PC-3 (cell line): ENCODE measurements around the gene MMD. TPM values are rescaled to one million over a fixed set of nuclear protein-coding genes. Genes with fewer than 3 reads are reported as not detected.
A peak's percentile ranks its signal among the peaks of the same experiment; 100 is the strongest.

Experiments used
- ATAC-seq: fragments of 200-7000 bp; cut with Tn5 transposase; 2 replicates; pipeline ENCODE4 v1.9.1; 2020; ENCODE audit warnings: mild to moderate bottlenecking, moderate library complexity
- BruUV-seq: library from RNA; stranded (reverse); fragments of 400-500 nt; replicated peaks from 2 replicates; lab custom pipeline; 2021; lab: Mats Ljungman, UMichigan
- CTCF ChIA-PET: fragments of 300-600 bp; sonication (Branson Sonifier 250); formaldehyde crosslinking; loops from one replicate; lab custom pipeline; 2022; ENCODE audit warnings: antibody characterized with exemption; lab: Charles Lee
- POLR2A ChIA-PET: fragments of 300-600 bp; sonication (Branson Sonifier 250); formaldehyde crosslinking; loops from one replicate; lab custom pipeline; 2022; ENCODE audit warnings: antibody characterized with exemption; ENCODE audit not compliant: unreplicated experiment; lab: Charles Lee
- DNase-seq: peaks from one replicate; pipeline ENCODE4 v3.0.0-alpha.2; 2015
- H2AFZ ChIP-seq: fragments of 300-600 bp; sonication (generic); 2 replicates; pipeline ENCODE4 v1.6.0; 2016; ENCODE audit warnings: antibody characterized with exemption, low read length
- H3F3A ChIP-seq: fragments of 300-600 bp; sonication (generic); one replicate; pipeline ENCODE4 v1.6.0; 2017; ENCODE audit warnings: antibody characterized with exemption, low read length, control low read depth, mild to moderate bottlenecking; ENCODE audit not compliant: unreplicated experiment
- H3K27ac ChIP-seq: fragments of 300-600 bp; sonication (generic); 2 replicates; pipeline ENCODE4 v1.5.1; 2016; ENCODE audit warnings: mild to moderate bottlenecking, low read length
- H3K27me3 ChIP-seq: fragments of 300-600 bp; sonication (generic); 2 replicates; pipeline ENCODE4 v1.6.1; 2016; ENCODE audit warnings: low read length, mixed read lengths
- H3K36me3 ChIP-seq: fragments of 300-600 bp; sonication (generic); 2 replicates; pipeline ENCODE4 v1.6.1; 2016; ENCODE audit warnings: low read depth, mixed run types, low read length, mixed read lengths
- H3K4me1 ChIP-seq: fragments of 300-600 bp; sonication (generic); 2 replicates; pipeline ENCODE4 v1.5.1; 2016; ENCODE audit warnings: low read length; ENCODE audit not compliant: insufficient read depth
- H3K4me2 ChIP-seq: fragments of 300-600 bp; sonication (generic); 2 replicates; pipeline ENCODE4 v1.6.0; 2016; ENCODE audit warnings: low read length
- H3K4me3 ChIP-seq: fragments of 300-600 bp; sonication (generic); 2 replicates; pipeline ENCODE4 v1.5.1; 2016; ENCODE audit warnings: mild to moderate bottlenecking, low read length, mixed read lengths
- H3K79me2 ChIP-seq: fragments of 300-600 bp; sonication (generic); 2 replicates; pipeline ENCODE4 v1.6.1; 2017; ENCODE audit warnings: low read length, mixed read lengths
- H3K9ac ChIP-seq: fragments of 300-600 bp; sonication (generic); 2 replicates; pipeline ENCODE4 v1.6.0; 2016; ENCODE audit warnings: mild to moderate bottlenecking, low read length
- H3K9me2 ChIP-seq: fragments of 300-600 bp; sonication (generic); replicated peaks from 2 replicates; pipeline ENCODE4 v1.6.1; 2016; ENCODE audit warnings: mixed run types, low read length, mixed read lengths
- H3K9me3 ChIP-seq: fragments of 300-600 bp; sonication (generic); 2 replicates; pipeline ENCODE4 v1.6.1; 2016; ENCODE audit warnings: low read length, mixed read lengths
- H4K20me1 ChIP-seq: fragments of 300-600 bp; sonication (generic); 2 replicates; pipeline ENCODE4 v1.6.1; 2016; ENCODE audit warnings: low read length, mixed read lengths
- EZH2 ChIP-seq: fragments of 300-600 bp; sonication (generic); IDR thresholded peaks from one replicate; pipeline ENCODE4 v1.6.1; 2017; ENCODE audit warnings: antibody characterized with exemption, mild to moderate bottlenecking, low read length; ENCODE audit not compliant: unreplicated experiment
- EZH2phosphoT487 ChIP-seq: fragments of 300-600 bp; sonication (generic); IDR thresholded peaks from 2 replicates; pipeline ENCODE4 v1.6.1; 2018; ENCODE audit warnings: mild to moderate bottlenecking, antibody characterized with exemption, low read length, borderline replicate concordance
- intact Hi-C: fragments of 100-400 bp; cut with micrococcal nuclease; formaldehyde crosslinking; loops from 2 replicates; pipeline ENCODE4 v1.9.0; 2023
- total RNA-seq: library from RNA; depleted of rRNA; stranded (reverse); fragments of >200 nt; gene quantifications from 2 replicates; pipeline ENCODE4 v1.2.3, GENCODE V29; 2014
- TF ChIP-seq, protein P1 (sequence below): fragments of 300-600 bp; sonication (generic); conservative IDR thresholded peaks from 2 replicates; pipeline ENCODE4 v1.5.1; 2017; ENCODE audit warnings: antibody characterized with exemption, low read depth, mild to moderate bottlenecking, low read length

The MMD gene
- total RNA-seq, 1 experiment from 2014 or later, result 24.1 TPM

DNA sequence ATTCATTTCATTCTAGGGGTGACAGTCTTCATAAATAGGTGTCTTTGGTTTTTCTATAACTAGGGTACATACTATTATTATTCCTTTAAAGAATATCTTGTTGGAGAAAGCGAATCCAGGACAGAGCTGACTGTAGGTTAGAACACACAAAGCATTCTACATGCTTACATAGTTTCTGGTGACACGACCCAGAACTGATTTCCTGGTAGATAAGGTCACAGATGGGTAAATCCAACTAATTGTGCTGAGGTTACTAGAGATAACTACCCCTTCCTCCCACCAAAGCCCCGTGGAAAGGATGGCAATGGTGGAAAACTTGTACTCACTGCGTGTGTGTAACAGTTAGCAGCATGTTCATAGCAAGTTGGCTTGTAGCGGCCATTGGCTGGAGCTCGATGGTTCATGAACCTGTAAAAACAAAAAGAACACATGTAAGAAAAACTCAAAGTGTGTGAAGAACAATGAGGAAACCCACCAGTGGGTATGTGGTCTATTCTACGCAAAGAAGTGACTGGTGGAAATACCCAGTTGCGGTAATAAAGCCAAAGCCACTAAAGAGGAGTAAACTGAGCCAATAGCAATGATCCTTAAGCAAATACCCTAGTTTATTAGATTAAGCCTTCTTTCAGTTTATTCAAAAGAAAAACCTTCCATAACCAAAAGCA is 7.7 kb downstream of the MMD start:
- Histone ChIP-seq H3K9me2 (no peaks in the 10 kb centered on the region), H3K9me3 (no peaks in the 10 kb centered on the region), H3F3A (no peaks in the 10 kb centered on the region), H4K20me1 (no peaks in the 10 kb centered on the region), H3K4me2 (no peak overlapping the region), H3K27me3 (no peaks in the 10 kb centered on the region), H3K4me3 (no peak overlapping the region), H2AFZ (no peak overlapping the region), H3K36me3 (peaks cover 26% of the 10 kb centered on the region), H3K9ac (no peak overlapping the region), H3K79me2 (no peaks in the 10 kb centered on the region), H3K27ac (no peak overlapping the region), H3K4me1 (peaks cover 24% of the 10 kb centered on the region)
- no TSS peak for BruUV-seq
- ATAC-seq (no peak), DNase-seq (no peak)
- intact Hi-C loops, result loop anchor here (5.0 kb wide), 1 partner anchor 57 kb away; no protein-coding TSS in a partner anchor
- ChIA-PET POLR2A (no interaction called here), CTCF (no interaction called here)
- no peak for TF ChIP-seq EZH2phosphoT487
- TF ChIP-seq, protein P1, sequence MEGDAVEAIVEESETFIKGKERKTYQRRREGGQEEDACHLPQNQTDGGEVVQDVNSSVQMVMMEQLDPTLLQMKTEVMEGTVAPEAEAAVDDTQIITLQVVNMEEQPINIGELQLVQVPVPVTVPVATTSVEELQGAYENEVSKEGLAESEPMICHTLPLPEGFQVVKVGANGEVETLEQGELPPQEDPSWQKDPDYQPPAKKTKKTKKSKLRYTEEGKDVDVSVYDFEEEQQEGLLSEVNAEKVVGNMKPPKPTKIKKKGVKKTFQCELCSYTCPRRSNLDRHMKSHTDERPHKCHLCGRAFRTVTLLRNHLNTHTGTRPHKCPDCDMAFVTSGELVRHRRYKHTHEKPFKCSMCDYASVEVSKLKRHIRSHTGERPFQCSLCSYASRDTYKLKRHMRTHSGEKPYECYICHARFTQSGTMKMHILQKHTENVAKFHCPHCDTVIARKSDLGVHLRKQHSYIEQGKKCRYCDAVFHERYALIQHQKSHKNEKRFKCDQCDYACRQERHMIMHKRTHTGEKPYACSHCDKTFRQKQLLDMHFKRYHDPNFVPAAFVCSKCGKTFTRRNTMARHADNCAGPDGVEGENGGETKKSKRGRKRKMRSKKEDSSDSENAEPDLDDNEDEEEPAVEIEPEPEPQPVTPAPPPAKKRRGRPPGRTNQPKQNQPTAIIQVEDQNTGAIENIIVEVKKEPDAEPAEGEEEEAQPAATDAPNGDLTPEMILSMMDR, result no peak
- no peak for TF ChIP-seq EZH2

DNA sequence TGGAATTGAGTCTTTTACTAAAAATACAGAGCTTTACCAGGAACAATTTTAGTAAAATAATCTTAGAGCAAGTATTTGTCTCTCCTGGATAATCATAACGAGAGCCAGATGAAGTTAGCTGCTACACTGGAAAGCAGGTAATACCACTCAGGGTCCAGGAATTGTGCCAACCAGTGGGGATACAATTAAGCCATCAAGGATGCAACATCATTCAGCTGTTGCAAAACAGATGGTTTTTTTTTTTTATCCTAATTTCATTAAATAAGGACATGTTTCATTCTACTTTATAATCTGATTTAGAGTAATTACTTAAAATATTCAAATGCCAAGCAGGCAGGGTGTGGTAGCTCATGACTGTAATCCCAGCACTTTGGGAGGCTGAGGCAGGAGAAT is 10.2 kb downstream of the MMD start:
- Histone ChIP-seq H3K4me1 (peaks cover 24% of the 10 kb centered on the region), H3K27ac (peak overlapping the region; percentile 29), H2AFZ (no peak overlapping the region), H3K9me2 (no peaks in the 10 kb centered on the region), H3K79me2 (no peaks in the 10 kb centered on the region), H3K36me3 (peaks cover 29% of the 10 kb centered on the region), H3K27me3 (no peaks in the 10 kb centered on the region), H3F3A (no peaks in the 10 kb centered on the region), H3K9me3 (no peaks in the 10 kb centered on the region), H3K9ac (no peak overlapping the region), H4K20me1 (no peaks in the 10 kb centered on the region), H3K4me2 (0 out of 2 replicates have a peak overlapping the region, but pooled peaks have one; percentile 14), H3K4me3 (no peak overlapping the region)
- TF ChIP-seq, protein P1, result no peak
- TF ChIP-seq EZH2phosphoT487 (no peak), EZH2 (no peak)
- intact Hi-C loops, result loop anchor here (2.0 to 5.0 kb wide), 2 partner anchors 43 to 54 kb away; no protein-coding TSS in a partner anchor
- no peak for ATAC-seq
- ChIA-PET POLR2A (interaction anchor here (0.6 kb wide), 1 partner anchor 97 kb away, joined by 4 read pairs; no protein-coding TSS in a partner anchor), CTCF (no interaction called here)
- no TSS peak for BruUV-seq
- DNase-seq, result no peak
